GM12874 (cell line): ENCODE data around the gene MED8.

Source experiments
- TF ChIP-seq, protein P1 (sequence below): IDR thresholded peaks from 2 replicates; pipeline ENCODE4 v1.5.1; 2011; ENCODE audit warnings: low read depth, mild to moderate bottlenecking, control low read depth, low read length, moderate library complexity; ENCODE audit not compliant: insufficient read depth

MED8 gene

DNA sequence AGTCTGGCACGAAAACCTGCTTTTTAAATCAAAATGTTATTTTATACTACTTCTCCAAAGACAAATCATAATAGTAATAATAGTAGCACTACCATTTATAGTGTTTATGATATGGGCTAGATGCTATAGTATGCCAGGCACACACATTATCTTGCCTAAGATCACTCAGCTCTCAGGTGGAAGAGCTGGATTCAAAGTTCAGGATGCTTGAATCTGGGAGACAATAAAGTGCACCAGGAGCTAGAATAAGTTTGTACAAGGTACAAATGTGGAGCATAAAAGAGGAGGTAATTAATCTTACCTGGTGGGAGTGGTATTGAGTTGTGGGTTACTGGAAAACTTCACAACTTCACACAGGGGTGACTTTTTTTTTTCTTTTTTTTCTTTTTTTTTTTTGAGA lies 11.8 kb downstream of the MED8 start:
- TF ChIP-seq, protein P1, sequence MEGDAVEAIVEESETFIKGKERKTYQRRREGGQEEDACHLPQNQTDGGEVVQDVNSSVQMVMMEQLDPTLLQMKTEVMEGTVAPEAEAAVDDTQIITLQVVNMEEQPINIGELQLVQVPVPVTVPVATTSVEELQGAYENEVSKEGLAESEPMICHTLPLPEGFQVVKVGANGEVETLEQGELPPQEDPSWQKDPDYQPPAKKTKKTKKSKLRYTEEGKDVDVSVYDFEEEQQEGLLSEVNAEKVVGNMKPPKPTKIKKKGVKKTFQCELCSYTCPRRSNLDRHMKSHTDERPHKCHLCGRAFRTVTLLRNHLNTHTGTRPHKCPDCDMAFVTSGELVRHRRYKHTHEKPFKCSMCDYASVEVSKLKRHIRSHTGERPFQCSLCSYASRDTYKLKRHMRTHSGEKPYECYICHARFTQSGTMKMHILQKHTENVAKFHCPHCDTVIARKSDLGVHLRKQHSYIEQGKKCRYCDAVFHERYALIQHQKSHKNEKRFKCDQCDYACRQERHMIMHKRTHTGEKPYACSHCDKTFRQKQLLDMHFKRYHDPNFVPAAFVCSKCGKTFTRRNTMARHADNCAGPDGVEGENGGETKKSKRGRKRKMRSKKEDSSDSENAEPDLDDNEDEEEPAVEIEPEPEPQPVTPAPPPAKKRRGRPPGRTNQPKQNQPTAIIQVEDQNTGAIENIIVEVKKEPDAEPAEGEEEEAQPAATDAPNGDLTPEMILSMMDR: no peak

GRCh38 chr1:43376723-43377235 lies 12.8 kb downstream of the MED8 start:
- TF ChIP-seq, protein P1: no peak

DNA sequence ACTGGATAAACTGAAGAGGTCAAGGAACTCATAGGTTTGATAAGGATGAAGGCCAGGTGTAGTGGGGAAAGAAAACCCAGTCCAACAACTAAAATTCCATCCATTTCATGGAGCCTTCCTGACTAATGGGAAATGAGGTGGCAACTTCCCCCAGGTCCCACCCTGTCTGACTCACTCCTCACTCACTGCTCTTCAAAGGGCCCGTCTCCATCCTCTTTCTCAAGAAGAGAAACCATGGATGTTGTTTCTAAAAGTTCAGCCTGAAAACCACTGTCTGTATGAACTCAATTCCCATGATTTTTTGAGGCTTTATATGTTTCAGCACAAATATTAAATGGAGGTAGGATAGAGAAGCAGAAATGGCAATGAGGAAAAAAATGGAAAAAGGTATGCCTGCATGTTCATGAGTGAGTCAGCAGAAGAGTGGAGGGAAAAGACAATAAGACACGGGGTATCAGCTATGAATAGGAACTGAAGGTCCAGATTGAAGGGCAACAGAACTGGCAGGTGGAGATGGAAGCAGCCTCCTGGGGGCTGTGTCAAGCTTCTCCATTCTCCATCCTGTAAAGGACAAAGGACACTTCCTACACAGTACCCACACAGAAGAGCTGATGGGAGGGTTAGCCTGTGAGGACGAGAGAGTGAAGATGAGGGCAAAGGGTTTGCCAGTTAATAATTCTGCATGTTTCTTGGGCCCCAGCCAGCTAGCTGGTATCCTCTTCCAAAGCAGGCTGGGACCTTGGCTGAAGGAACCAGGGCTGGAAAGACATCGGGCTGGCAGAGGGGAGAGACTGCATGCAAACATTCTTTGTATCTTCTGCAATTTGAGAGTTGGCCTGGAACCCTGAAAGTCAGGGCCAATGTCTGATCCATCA lies 16.3 kb downstream of the MED8 start:
- TF ChIP-seq, protein P1: no peak

DNA sequence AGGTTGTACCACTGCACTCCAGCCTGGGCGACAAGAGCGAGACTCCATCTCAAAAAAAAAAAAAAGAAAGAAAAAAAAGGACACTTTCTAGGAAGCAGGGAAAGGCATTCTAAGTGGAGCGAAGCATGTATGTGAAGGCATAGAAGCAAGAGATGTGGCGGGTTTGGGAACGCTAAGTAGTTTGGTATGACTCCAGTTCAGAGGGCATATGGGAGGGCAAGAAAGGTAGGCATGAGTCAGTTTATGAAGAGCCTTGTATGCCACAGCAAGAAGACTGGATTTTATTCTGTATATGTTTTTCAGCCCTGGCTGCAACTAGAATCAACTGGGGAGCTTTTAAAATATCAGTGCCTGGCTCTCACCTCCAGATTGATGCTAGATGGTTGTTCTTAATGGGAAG lies 17.4 kb downstream of the MED8 start:
- TF ChIP-seq, protein P1: no peak

- TF ChIP-seq, protein P1: no peak
Observed at GRCh38 chr1:43370564-43370963, 19.0 kb downstream of the MED8 start.

- TF ChIP-seq, protein P1: no peak
Observed at GRCh38 chr1:43368646-43369020, 21.0 kb downstream of the MED8 start.

DNA sequence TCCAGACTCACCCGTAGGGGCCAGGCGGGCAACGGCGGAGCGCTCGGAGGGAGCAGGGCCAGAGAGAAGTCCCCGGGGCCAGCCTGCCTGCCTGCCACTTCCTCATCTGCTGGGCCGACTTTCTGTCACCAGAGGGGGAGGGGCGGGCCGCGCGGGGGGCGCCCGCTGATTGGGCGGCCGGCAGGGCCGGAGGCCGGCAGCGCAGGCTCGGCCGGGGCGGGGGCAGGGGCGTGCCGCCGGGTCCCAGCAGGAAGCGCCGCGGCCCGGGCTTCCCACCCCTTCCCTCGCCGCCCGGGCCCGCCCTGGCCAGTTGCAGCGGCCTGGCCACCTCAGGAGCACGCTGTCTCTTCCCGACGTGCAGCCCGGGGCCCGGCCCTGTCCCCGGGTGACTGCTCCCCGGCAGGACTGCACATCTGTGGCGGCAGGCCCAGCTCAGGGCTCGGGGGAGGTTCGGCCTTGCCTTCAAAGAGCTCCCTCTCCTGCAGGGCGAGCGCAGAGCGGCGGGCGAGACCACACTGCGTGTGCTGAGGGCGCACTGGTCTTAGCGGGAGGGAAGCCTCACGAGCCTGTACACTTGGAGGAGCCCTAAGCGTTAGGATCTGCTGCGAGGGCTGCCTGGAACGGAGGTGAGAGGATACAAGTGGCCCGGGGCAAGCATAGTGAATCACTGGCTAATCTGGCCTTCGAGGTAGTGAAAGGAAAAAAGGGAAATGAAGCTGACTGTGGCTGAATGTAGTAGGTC lies 21.5 kb downstream of the MED8 start, which contains the start of gene ELOVL1:
Gene ELOVL1, minus strand, starts transcription at position 108 of the 742 bp plus-strand sequence. CDS start 2,402 bp downstream, outside the sequence.
- TF ChIP-seq, protein P1: peak; percentile 31; the same call in 1 of the 2 replicates
